Dedifferentiated amniotic fluid mesenchymal stem cell (primary cell): ENCODE measurements around the gene TLR6.

ENCODE experiments used
- DNase-seq: peaks from one replicate; pipeline ENCODE4 v3.0.0-alpha.2; 2016; ENCODE audit errors: extremely low spot score

Gene TLR6

GRCh38 chr4:38856524-38857337 lies at the start of gene TLR6:
TLR6 (minus strand) TSS chr4:38856817; CDS start chr4:38829473, 27,344 bp downstream.
- peak; percentile 58 for DNase-seq

GRCh38 chr4:38905652-38906385 lies 49.2 kb upstream of the TLR6 start:
- no peak for DNase-seq

GRCh38 chr4:38904682-38905081 lies 48.1 kb upstream of the TLR6 start:
- no peak for DNase-seq

GRCh38 chr4:38904090-38904666 lies 47.6 kb upstream of the TLR6 start:
- no peak for DNase-seq

GRCh38 chr4:38902695-38903094 lies 46.1 kb upstream of the TLR6 start:
- DNase-seq, result no peak

- DNase-seq, result no peak
Measured at GRCh38 chr4:38902221-38902620, 45.6 kb upstream of the TLR6 start.

GRCh38 chr4:38898245-38898644 lies 41.6 kb upstream of the TLR6 start:
- no peak for DNase-seq

GRCh38 chr4:38896940-38897339 lies 40.3 kb upstream of the TLR6 start:
- no peak for DNase-seq

- DNase-seq, result no peak
Measured at GRCh38 chr4:38894322-38894982, 37.8 kb upstream of the TLR6 start.

GRCh38 chr4:38891051-38891983 lies 34.7 kb upstream of the TLR6 start:
- DNase-seq, result no peak

GRCh38 chr4:38889143-38889542 lies 32.5 kb upstream of the TLR6 start:
- DNase-seq, result peak; percentile 86

GRCh38 chr4:38884254-38884653 lies 27.6 kb upstream of the TLR6 start:
- DNase-seq, result no peak

GRCh38 chr4:38876636-38877035 lies 20.0 kb upstream of the TLR6 start:
- DNase-seq, result no peak

- no peak for DNase-seq
Measured at GRCh38 chr4:38873290-38873944, 16.8 kb upstream of the TLR6 start.

GRCh38 chr4:38872620-38873019 lies 16.0 kb upstream of the TLR6 start:
- DNase-seq, result no peak

GRCh38 chr4:38871593-38871992 lies 15.0 kb upstream of the TLR6 start:
- DNase-seq, result no peak

GRCh38 chr4:38870098-38870808 lies 13.6 kb upstream of the TLR6 start:
- no peak for DNase-seq

- no peak for DNase-seq
Measured at GRCh38 chr4:38869511-38869910, 12.9 kb upstream of the TLR6 start.

GRCh38 chr4:38868059-38868960 lies 11.7 kb upstream of the TLR6 start:
- no peak for DNase-seq
